NCI-H2107 (cell line): ENCODE measurements around the gene BAAT.
"Not testable (repeated sequence)": the region's sequence is repeated elsewhere in the genome, so short reads cannot be mapped to it uniquely, and the experiment has no call there.

Experiments used
- DNase-seq: peaks from one replicate; lab custom pipeline; 2025; lab: John Stamatoyannopoulos, UW

Gene BAAT

GRCh38 chr9:101359679-101360078, 25.1 kb downstream of the BAAT start:
- no peak for DNase-seq

GRCh38 chr9:101356619-101357018, 28.2 kb downstream of the BAAT start:
- DNase-seq: no peak

GRCh38 chr9:101354765-101355708, 29.8 kb downstream of the BAAT start:
- DNase-seq: no peak

- DNase-seq: no peak
Measured at GRCh38 chr9:101354143-101354764, 30.6 kb downstream of the BAAT start.

- DNase-seq: no peak
Measured at GRCh38 chr9:101353683-101354082, 31.1 kb downstream of the BAAT start.

- DNase-seq: no peak
Measured at GRCh38 chr9:101352892-101353463, 31.8 kb downstream of the BAAT start.

- no peak for DNase-seq
Measured at GRCh38 chr9:101350285-101350684, 34.5 kb downstream of the BAAT start.

- DNase-seq: no peak
Measured at GRCh38 chr9:101342595-101342994, 42.2 kb downstream of the BAAT start.

- DNase-seq: no peak
Measured at GRCh38 chr9:101341958-101342357, 42.8 kb downstream of the BAAT start.

- DNase-seq: no peak
Measured at GRCh38 chr9:101337237-101337636, 47.6 kb downstream of the BAAT start.

- DNase-seq: no peak
Measured at GRCh38 chr9:101336091-101336490, 48.7 kb downstream of the BAAT start.

GRCh38 chr9:101333926-101334702, 50.7 kb downstream of the BAAT start:
- DNase-seq: no peak

- DNase-seq: no peak
Measured at GRCh38 chr9:101333490-101333889, 51.3 kb downstream of the BAAT start.

- no peak for DNase-seq
Measured at GRCh38 chr9:101332362-101332761, 52.4 kb downstream of the BAAT start.

GRCh38 chr9:101327422-101327909, 57.3 kb downstream of the BAAT start:
- not testable (repeated sequence) for DNase-seq

GRCh38 chr9:101326501-101326900, 58.3 kb downstream of the BAAT start:
- no peak for DNase-seq

GRCh38 chr9:101326035-101326434, 58.8 kb downstream of the BAAT start:
- DNase-seq: no peak

GRCh38 chr9:101325053-101325452, 59.8 kb downstream of the BAAT start:
- no peak for DNase-seq

- no peak for DNase-seq
Measured at GRCh38 chr9:101324245-101324804, 60.5 kb downstream of the BAAT start.

GRCh38 chr9:101323129-101323528, 61.7 kb downstream of the BAAT start:
- no peak for DNase-seq

GRCh38 chr9:101317735-101318134, 67.1 kb downstream of the BAAT start:
- DNase-seq: no peak

- no peak for DNase-seq
Measured at GRCh38 chr9:101315112-101315450, 69.7 kb downstream of the BAAT start.
